GM08714 (cell line): Measurements from ENCODE around the gene WDR76.

ENCODE experiments used
- H3K4me3 ChIP-seq: fragments of 200-500 bp; sonication (Bioruptor generic); 2 replicates; pipeline ENCODE4 v1.5.1; 2014; ENCODE audit warnings: mild to moderate bottlenecking, low read length, inconsistent platforms
- ZNF274 ChIP-seq: IDR thresholded peaks from 2 replicates; pipeline ENCODE4 v1.6.1; 2012; ENCODE audit warnings: mild to moderate bottlenecking, low read depth, low read length

WDR76 gene

DNA sequence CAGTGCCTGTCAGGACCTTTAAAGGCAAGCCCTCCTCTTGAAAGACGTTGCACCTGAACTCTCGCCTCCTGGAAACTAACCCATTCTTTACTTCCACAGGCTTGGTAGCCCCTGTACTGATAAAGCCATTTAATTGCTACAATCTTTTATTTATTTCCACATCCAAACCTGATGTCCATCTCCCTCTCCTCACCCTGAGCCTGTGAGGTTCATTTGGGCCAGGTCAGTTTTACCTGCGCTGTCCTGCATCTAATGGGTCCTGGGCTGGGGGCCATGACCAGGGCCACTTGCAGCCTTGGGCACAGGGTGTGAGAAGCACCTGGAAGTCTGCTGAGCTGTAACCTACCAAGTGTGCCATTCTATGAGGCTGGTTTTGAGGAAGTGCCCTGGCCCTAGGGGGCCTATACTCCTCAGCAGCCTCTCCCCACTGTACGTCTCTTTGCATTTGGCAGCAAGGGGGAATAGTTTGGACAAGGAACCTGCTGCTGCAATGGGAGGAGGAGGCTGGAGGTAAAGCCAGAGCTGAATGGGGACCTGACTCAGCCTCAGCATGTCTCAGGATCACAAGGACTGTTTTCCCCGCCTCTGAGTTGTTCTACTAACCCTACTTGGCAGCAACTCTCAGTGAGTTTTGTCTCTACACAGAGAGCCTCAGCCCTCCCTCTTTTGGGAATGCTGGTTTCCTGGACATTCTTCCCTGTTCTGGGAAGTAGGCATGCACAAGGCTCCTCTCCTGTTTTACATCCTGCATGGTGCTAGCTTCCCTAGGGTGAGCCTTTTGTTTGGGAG, 53.8 kb downstream of the WDR76 start:
- TF ChIP-seq ZNF274, result no peak
- no peak overlapping the region for H3K4me3 ChIP-seq

DNA sequence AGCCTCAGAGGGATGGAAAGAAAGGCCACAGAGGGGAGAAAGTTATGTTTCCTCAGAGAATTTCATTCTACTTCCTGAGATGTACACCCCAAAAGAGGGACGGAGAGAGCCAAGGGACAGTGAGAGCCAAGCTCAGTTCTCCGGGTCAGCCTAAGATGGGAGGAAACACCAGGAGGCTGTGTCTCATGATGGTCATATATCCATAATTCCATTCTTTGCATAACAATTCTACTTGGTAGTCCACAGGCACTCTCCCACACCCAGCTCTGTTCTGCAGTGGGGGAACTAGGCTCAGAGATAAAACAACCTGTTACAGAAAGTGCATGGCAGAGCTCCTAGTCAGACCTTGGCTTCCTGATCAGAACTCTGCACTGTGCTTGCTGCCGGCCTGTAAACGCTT, 54.4 kb downstream of the WDR76 start:
- H3K4me3 ChIP-seq, result no peak overlapping the region
- TF ChIP-seq ZNF274, result no peak

DNA sequence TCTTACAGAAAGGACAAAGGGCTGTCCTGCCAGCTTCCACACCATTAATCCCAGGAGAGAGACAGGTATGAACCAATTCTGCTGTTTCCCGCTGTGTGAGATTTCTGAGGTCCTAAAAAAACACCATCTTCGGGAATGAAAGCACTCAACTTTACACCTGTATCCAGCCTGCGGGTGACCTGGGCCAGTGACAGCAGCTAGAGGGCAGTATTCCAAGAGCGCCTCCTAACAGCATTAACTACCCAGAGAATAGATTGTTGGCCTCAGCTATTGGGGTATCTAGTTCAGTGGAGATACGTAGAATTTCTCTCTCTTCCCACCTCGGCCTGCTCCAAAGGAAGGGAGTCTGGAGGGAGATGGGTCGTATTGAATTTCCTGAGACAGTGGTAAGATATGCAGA, 55.1 kb downstream of the WDR76 start:
- H3K4me3 ChIP-seq, result no peak overlapping the region
- no peak for TF ChIP-seq ZNF274

DNA sequence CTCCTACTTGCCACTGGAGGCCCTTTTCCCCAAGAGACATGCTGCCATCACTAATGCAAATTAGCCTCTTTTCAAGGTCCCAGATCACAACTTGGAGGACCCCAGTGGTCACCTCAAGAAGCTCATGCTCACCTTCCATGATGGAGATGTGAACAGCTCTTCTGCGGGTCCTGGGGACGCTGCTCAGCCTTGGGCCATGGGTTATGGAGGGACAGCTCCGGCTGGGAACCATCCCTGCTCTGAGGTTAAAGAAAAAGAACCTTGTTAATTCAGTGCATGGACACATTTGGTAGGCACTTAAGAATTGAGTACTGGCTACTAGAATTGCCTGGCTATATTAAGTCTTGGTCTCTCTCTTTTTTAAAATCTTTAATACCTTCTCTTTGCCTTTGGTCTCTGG, 56.8 kb downstream of the WDR76 start:
- no peak overlapping the region for H3K4me3 ChIP-seq
- no peak for TF ChIP-seq ZNF274

DNA sequence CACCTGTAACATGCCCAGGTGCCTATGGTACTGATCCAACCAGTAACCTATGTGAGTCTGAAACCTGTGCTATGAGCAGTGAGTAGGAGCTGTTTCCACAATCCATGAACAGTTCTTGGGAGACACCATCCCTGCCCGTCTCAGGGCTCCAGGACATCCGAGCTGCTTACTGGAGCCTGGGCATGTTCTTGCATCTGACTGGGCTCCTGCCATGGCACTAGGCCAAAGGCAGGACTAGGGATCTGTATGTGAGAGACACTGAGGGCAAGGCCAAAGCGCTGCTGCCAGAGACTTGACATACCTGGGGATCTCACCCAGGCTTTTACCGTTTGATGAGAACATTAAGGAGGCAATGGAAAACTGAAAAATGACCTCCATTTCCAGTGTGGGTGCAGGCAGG, 59.8 kb downstream of the WDR76 start:
- TF ChIP-seq ZNF274, result no peak
- no peak overlapping the region for H3K4me3 ChIP-seq

DNA sequence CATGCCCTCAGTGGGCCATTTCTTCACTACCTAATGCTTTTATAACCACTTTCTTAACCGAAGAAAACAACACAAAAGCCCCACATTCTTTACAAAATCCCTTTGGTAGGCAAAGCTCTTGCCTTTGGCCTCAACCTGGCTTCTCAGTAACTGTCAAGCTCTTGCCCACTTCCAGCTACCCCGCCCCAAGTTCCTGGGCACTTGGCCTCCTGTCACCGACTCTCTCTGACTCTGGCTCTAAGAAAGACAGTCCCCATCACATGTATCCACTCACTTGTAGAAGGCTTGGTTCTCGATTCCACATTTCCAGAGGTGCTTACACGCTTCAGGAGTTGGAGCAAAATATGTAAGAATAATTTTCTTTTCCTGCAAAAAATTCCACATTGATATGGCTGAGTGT, 61.1 kb downstream of the WDR76 start:
- TF ChIP-seq ZNF274, result no peak
- no peak overlapping the region for H3K4me3 ChIP-seq

DNA sequence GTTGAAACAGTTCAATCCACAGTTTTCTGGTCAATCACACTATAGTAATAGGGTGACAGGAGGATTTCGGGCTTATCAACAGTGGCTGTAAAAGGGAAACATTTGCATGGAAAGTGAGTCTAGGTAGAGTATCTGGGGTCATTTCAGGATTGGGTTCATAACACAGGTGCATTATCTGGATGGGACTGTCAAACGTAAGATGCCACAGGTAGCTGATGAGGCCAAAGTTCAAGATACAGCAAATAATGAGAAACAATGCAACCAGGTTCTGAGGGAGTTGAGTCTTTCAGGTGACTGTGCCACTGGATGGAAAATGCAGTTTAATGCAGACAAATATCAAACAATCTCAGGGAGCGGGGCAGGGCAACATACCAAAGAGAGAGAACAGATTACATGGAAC, 62.2 kb downstream of the WDR76 start:
- H3K4me3 ChIP-seq, result no peak overlapping the region
- no peak for TF ChIP-seq ZNF274

DNA sequence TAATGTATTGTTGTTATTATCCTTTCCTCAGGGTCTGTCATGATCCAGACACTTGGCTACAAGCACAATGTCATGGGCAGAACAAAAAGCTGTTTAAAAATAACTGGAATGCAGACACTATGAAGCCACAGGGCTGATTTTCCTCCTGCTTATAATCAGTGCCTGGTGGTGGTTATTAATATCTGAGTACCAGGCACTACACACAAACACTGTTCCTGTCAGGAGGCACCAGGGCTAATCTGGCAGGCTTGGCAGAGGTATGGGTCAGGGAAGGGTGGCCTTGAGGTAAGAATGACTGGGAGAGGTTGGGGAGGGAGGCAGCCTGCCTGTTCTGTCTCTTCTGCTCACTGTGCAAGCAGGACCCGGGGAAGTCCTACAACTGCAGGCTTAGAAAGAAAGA, 67.2 kb downstream of the WDR76 start:
- TF ChIP-seq ZNF274, result no peak
- H3K4me3 ChIP-seq, result no peak overlapping the region

DNA sequence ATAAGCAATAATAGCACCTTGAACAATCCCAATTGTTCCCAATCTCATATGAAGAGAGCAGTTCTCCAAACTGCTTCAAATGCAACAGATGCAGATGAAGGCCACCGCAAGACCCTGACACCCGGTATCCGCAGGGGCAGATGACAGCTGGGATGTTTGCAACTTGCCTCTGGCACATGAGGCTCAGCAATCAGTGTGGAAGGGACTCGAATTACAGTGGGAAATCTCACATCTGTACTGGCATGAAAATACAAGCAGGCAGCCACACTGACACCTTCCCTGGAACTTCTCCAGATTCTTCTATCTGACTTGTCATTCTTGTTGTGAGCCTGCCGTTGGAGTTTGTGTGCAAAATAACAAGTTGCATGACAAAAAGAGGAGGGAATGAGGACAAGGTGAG, 68.8 kb downstream of the WDR76 start:
- no peak overlapping the region for H3K4me3 ChIP-seq
- TF ChIP-seq ZNF274, result no peak

DNA sequence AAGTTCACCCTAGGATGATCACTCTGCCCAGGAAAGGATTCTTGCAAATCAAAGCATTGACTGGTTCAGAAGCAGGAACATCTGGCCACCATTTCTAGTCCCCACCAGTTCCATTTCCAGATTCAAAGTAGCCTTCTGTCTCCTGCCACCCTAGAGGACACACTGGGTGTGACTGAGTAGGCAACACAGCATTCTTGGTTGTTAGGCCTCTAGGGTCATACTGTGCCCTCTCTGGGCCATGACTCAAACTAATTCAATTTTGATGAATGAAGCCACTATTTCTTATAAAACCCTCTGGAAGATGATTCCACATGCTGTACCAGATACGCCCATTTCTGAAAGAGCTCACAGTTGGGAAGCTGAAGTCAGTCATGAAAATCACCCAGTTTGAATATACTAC, 69.7 kb downstream of the WDR76 start:
- TF ChIP-seq ZNF274, result no peak
- H3K4me3 ChIP-seq, result no peak overlapping the region

DNA sequence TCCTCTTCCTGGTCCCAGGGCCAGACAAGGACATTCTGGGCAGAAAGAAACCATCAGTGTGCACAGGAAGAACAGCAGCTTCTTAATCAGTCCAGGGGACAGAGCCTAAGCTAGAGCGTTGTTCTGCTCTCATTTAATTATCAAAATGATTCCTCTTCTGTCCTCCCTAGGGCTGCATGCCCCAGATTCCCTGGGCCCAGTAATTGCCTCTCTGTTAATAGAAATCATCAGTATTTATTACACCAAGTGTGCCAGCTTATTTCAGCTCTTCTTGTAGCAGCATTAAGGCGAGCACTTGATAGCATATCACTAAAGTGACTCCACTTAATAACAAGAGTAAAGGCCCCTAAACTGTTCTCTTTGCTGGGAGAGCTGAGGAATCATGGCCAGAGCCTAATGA, 72.1 kb downstream of the WDR76 start:
- TF ChIP-seq ZNF274, result no peak

DNA sequence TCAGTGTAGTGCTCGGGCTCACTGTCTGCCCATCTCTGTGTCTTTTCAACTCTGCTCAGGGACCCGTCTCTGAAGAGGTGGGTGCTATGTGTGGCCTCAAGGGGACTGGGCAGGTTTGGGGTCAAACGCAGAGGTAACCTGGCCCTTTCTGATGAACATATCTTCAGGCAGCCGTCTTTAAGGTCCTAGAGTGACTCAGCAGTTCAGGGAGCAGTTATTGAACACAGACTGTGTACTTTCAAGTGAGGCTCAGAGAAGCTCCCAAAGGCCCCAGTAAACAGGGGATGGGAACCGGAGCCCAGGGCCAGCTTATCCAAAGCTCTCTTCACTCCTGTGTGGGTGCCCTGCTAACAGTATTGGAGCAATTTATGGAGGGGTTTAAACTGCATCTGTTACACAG, 73.1 kb downstream of the WDR76 start:
- no peak overlapping the region for H3K4me3 ChIP-seq
- no peak for TF ChIP-seq ZNF274

More for the DNA sequence above, 72.1 kb downstream of the WDR76 start:
- H3K4me3 ChIP-seq, result no peak overlapping the region

DNA sequence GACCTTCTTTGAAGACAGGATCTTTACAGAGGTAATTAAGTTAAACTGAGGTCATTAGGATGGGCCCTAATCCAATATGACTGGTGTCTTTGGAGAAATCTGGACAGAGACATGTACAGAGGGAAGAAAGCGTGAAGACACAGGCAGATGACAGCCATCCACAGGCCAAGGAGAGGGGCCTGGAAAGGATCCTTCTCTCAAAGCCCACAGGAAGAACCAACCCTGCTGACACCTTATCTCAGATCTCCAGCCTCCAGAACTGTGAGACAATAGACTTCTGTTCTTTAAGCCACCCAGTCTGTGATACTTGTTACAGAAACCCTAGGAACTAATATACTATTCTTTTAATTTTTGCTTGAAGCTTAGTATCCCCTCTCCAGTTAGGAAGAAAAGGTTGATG, 74.2 kb downstream of the WDR76 start:
- no peak overlapping the region for H3K4me3 ChIP-seq
- no peak for TF ChIP-seq ZNF274

DNA sequence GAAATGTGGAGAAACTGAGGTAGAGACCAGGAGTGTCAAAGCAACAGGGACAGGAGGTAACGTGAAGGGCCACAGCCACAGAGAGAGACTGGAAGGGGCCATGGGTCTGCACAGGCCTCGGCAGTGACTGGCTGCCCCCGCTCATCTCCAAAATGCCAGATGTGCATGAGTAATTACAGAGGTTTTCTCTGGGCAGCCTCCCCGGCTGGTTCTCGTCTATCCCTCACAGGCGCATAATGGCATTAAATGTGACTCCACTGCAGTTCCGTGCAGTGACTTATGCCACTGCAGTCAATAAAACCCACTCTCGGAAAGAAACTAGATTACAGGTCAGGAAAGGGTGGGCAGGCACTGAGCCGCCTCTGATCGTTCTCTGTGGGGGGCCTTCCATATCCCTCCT, 74.7 kb downstream of the WDR76 start:
- no peak for TF ChIP-seq ZNF274
- no peak overlapping the region for H3K4me3 ChIP-seq

DNA sequence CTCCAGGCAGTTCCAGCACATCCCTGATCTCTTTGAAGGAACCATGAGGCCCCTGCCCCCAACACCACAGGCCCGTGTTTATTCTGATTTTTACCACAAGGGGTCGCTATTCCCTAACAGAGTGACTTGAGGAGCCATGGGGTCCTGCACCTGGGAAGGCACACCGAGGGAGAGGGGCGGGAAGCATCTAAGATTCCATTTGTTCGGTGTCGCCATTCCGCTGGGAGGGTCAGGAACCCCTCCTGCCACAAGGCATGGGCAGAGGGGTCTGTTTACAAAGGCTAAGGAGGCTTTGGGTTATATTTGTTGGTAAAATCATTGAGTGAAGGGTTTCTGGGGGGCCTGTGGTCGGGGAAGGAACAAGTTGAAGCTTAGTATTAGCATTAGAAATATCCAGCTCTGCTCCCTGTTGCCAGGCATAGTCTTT, 77.1 kb downstream of the WDR76 start:
- TF ChIP-seq ZNF274, result no peak
- H3K4me3 ChIP-seq, result no peak overlapping the region

DNA sequence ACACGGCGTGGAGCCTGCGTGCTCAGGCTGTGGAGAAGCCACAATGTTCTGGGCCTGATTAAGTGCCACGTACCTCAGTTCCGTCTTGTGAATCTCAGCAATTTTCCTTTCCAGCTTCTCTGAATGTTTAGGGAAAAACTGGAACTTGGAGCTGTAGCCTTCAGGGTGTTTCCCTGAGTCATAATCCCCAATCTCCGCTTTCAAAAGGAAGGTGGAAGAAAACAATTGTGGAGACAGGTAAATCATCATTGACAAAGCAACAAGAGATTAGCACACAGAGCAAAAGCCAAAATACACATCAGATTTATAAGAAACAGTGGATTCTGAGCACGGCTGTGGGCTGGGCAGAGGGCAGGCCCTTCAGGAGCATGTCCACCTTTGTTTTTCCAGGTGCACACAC, 79.0 kb downstream of the WDR76 start:
- H3K4me3 ChIP-seq, result no peak overlapping the region
- no peak for TF ChIP-seq ZNF274

DNA sequence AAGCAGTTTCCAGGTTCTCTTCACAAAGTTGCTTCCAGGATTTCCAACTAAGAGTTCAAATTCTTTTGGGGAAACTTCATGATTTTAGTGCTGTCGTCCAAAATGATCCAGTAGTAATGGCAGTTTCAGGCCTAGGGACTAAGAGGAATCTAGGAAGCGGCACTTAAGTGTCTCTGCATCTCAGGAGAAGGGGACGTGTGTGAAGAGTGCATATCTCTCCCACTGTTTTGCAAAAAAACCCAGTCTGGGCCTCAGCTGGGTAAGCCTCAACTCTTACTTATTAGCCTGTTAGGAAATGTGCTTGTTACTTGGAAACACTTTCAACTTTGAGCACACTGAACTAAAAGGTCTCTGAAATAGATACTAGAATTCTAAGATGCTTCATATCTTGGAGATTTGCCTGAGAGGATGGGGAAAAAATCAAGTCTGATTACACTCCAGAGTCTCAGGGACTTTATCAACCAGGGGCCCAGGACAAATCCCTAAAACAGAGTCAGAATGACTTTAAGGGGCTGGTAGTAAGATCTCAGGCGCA, 81.8 kb downstream of the WDR76 start:
- no peak overlapping the region for H3K4me3 ChIP-seq
- TF ChIP-seq ZNF274, result no peak
